ENCODE measurements around the gene UNC93B1.
"Not testable (repeated sequence)": the region's sequence is repeated elsewhere in the genome, so short reads cannot be mapped to it uniquely, and the experiment has no call there.

DNA sequence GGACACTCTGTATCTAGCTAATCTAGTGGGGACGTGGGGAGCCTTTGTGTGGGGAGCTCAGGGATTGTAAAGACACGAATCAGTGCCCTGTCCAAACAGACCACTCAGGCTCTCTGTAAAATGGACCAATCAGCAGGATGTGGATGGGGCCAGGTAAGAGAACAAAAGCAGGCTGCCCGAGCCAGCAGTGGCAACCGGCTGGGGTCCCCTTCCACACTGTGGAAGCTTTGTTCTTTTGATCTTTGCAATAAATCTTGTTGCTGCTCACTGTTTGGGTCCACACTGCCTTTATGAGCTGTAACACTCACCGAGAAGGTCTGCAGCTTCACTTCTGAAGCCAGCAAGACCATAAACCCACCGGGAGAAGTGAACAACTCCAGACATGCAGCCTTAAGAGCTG, 40.0 kb downstream of the UNC93B1 start:
- not testable (repeated sequence) for TF ChIP-seq MAX (IDR thresholded peaks at IDR 0.05); USF2 (IDR thresholded peaks at IDR 0.05); CTCF (IDR thresholded peaks at IDR 0.05); EP300 (IDR thresholded peaks at IDR 0.05); ESRRA (IDR thresholded peaks at IDR 0.05; ENCODE audit: borderline replicate concordance, low read length); SMC3 (IDR thresholded peaks at IDR 0.05); CHD2 (IDR thresholded peaks at IDR 0.05; ENCODE audit: low read length, partially characterized antibody)

Measured in A549 (cell line).